ENCODE measurements around the gene RNF151.
"Not testable (repeated sequence)": the region's sequence is repeated elsewhere in the genome, so short reads cannot be mapped to it uniquely, and the experiment has no call there.

Gene RNF151

DNA sequence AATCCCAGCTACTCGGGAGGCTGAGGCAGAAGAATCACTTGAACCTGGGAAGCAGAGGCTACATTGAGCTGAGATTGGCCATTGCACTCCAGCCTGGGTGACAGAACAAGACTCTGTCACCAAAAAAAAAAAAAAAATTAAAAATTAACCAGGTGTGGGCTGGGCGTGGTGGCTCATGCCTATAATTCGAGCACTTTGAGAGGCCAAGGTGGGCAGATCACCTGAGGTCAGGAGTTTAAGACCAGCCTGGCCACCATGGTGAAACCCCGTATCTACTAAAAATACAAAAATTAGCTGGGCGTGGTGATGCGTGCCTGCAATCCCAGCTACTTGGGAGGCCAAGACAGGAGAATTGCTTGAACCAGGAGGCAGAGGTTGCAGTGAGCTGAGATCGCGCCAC is 26.8 kb upstream of the RNF151 start:
- DNase-seq = not testable (repeated sequence)

- no peak for DNase-seq
Measured at GRCh38 chr16:1940273-1941161, 26.1 kb upstream of the RNF151 start.

DNA sequence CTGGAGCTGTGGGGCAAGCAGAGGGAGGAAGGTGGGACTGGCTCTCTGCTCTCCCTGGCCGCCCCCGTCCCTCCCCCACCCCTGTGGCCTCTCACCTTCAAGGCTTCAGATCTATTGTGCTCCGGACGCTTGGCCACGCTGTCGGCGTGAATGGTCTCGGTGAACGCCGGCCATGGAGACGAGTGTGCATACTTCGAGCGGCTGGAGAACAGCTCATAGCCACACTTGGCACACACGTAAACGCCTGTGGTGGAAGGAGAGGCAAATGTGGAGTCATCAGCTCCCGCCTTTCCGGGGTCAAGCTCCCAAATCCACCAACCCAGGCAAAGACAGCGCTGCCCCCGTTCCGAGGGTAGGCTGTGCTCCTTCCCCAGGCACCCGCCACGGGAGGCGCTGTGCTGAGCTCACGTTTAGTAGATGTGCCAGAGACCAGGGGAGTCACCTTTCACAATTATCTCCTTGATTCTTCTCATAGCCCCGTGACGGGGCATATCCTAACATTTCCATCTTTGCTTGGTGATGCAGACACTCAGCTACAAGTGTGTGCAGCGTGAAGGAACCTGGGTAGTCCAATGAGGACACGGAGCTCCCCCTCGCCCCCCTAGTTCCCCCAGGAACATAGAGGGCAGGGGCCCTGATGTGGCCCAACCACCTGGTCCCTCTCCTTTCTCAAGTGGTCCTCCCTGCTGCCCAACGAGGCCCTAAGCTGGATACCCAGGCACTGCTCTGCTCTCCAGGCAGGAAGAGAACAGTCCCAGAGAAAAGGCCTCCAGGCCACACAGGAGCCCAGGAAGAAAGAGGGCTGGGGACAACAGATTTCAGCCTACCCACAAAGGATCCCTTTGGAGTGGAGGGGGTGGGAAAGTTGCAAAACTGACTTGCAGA is 25.3 kb upstream of the RNF151 start:
- no peak for DNase-seq

DNA sequence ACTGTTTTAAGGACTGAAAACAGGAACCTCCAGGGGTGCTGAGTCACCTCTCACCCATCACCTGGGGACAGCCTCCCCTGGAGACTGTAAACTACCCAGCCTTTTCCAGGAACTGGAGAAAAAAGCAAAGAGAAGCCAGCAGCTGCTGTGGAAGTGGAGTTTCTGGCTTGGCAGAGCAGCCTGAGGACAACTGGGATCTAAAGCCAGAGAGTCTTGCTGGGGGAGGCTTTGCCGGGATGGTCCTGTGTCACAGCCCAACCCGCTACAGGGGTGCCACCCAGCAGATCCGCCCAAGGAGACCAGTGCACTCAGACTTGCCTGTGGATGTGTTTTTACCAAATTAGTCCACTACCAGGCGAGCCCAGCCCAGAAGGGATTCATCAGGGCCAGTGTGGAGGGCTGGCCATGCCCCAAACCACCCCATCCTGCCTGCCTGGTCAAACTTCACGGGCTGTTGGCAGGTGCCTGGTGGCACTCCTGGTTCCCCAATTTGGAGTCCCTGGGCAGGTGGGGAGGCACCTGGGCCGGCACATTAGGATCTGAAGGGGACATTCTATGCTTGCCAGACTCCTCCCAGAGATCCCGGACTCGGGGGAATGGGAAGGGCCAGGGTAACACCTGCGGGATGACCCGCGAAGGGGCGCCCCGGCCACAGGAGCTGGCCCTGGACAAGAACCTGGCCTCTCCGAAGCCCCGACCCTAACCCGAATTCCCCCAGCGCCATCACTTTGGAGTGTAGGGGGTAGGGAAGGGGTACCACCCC is 24.4 kb upstream of the RNF151 start:
- DNase-seq = no peak

DNA sequence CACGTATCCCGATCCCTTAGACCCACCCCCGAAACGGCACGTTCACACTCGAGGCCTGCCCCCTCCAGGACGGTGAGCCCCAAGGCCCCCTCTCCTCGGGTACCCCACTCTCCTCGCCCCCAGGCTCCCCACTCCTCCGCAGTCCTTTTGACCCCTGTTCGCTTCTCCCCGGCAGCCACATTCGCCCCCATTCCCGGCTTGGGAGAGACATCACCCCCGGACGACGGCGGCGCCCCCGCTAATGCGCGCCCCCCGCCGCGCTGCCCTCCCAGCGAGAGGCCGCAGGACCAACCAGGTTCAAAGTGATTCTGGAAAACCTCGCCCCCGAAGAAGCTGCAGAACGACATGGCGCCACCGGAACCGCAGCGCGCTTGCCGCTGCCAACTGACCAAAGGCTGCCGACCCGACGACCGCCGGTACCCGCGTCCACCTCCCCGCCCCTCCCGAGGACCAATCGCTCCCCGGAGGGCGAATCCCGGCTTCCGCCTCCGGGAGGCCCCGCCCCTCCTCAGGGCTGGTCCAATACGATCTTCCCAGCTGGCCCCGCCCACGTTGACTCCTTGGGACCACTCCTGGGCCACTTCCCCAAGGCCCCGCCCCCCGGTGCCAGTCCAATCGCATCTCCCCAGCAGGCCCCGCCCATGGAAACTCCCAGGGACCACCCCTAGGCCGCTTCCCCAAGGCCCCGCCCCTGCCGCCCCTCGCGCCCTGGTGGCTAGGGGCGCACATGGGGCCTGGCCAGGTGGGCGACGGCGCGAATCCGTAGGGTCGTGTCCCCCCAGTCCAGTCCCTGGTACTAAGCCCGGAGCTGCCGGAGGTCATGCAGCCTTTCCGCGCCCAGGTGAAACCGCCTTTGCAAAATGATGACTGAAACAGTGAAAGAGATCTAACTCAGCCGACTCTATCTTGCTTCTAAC is 23.6 kb upstream of the RNF151 start, which contains the start of gene MSRB1:
MSRB1 (minus strand) TSS at position 390 of the 917 bp plus-strand sequence; CDS start at position 347, 43 bp downstream.
- DNase-seq = peak; percentile 98

- DNase-seq = no peak
Measured at GRCh38 chr16:1944612-1945199, 21.9 kb upstream of the RNF151 start.

- no peak for DNase-seq
Measured at GRCh38 chr16:1945559-1946391, 20.9 kb upstream of the RNF151 start.

DNA sequence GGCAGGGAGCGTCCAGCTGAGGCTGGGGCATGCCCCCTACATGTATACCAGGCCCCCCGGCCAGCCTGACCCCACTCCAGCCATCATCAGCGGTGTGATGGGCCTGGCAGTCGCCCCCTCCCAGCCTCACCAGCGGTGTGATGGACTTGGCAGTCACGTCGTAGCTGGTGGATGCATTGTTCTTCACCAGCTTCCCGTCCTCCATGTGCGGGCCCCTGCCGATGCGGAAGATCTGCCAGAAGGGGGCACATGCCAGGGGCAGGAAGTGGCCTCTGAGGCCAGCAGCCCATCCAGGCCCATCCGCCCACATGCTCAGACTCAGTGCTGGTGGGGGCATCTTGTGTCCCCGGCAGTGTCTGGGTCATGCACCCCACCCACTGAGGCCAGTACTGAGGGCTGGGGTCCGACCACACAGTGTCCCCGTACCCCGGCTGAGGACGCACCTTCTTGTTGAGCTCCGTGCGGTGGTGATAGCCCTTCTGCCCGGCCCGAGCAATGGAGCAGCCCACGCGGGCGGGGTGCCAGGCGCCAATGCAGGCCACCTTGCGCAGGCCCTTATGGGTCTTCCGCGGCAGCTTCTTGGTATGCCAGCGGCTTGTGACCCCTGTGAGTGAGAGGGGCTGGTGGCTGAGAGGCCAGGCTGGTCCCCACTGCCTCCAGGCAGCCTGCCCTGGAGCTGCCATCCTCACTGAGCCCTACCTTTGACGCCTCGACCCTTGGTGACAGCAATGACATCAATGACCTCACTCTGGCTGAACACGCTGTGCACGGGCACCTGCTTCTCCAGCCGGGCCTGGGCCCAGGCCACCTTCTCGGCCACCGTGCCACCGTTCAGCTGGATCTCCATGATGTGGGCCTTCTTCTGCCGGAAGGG is 19.9 kb upstream of the RNF151 start:
- DNase-seq = no peak

- DNase-seq = no peak
Measured at GRCh38 chr16:1947369-1947670, 19.3 kb upstream of the RNF151 start.

GRCh38 chr16:1949507-1949906 is 17.1 kb upstream of the RNF151 start:
- DNase-seq = no peak

DNA sequence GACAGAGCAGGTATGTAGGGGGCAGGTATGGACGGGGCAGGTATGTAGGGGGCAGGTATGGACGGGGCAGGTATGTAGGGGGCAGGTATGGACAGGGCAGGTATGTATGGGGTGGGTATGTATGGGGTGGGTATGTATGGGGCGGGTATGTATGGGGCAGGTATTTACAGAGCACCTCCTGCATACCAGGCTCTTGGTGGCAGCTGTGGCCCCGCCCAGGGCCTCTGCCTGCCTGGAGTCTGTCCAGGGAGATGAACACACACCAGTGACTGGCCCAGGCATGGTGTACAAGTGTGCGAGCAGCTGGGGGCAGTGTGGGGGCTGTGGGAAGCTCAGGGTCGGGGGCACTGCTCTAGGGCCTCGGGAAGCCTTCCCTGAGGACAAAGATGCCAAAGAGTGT is 16.6 kb upstream of the RNF151 start:
- DNase-seq = no peak

DNA sequence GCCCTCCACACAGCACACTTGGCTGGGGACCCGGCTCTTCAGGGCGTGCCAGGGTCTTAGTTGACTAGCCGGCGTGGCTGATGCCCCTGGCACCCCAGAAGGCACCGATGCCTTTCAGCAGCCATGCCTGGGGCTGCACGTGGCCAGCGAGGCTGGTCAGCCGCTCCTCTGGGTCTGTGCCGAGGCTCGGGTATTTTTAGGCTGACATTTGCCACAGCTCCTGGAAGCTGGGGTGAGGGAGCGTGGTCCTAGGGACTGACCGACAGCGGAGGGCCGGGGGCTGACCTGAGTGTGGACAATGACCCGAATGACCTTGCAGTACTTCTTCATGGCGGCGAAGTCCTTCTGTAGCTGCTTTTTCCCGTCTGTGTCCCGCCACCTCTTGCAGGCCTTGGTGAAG is 16.1 kb upstream of the RNF151 start:
- no peak for DNase-seq

DNA sequence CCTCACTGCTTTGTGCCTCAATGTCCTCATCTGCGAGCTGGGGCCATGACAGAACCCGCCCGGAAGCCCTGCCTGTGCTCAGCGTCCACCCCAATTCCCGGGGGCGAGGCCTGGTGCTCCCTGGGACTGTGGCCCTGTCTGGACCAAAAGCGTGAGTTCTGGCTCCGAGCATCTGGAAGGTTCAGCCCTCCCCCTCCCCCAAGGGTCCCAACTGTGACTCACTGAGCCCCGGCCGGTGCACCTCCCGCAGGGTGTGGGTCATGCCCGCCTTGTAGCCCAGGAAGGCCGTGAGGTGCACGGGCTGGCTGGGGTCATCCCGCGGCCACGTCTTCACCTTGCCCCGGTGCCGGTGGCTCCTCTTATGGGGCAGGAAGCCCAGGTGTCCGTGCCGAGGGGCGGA is 12.9 kb upstream of the RNF151 start:
- no peak for DNase-seq

DNA sequence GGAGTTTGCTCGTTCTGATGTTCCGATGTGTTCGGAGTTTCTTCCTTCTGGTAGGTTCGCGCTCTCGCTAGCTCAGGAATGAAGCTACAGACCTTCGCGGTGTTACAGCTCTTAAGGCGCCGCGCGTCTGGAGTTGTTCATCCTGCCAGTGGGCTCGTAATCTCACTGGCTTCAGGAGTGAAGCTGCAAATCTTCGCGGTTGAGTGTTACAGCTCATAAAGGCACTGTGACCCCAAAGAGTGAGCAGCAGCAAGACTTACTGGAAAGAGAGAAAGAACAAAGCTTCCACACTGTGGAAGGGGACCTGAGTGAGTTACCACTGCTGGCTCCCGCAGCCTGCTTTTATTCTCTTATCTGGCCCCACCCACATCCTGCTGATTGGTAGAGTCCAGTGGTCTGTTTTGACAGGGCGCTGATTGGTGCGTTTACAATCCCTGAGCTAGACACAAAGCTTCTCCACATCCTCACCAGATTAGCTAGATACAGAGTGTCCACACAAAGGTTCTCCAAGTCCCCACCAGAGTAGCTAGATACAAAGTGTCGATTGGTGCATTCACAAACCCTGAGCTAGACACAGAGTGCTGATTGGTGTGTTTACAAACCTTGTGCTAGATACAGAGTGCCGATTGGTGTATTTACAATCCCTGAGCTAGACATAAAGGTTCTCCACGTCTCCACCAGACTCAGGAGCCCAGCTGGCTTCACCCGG is 9.1 kb upstream of the RNF151 start:
- DNase-seq = not testable (repeated sequence)

DNA sequence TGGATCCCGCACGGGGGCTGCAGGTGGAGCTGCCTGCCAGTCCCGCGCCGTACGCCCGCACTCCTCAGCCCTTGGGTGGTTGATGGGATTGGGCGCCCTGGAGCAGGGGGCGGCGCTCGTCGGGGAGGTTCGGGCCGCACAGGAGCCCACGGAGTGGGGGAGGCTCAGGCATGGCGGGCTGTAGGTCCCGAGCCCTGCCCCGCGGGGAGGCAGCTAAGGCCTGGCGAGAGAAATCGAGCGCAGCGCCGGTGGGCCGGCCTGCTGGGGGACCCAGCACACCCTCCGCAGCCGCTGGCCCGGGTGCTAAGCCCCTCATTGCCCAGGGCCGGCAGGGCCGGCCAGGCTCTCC is 8.5 kb upstream of the RNF151 start:
- not testable (repeated sequence) for DNase-seq

DNA sequence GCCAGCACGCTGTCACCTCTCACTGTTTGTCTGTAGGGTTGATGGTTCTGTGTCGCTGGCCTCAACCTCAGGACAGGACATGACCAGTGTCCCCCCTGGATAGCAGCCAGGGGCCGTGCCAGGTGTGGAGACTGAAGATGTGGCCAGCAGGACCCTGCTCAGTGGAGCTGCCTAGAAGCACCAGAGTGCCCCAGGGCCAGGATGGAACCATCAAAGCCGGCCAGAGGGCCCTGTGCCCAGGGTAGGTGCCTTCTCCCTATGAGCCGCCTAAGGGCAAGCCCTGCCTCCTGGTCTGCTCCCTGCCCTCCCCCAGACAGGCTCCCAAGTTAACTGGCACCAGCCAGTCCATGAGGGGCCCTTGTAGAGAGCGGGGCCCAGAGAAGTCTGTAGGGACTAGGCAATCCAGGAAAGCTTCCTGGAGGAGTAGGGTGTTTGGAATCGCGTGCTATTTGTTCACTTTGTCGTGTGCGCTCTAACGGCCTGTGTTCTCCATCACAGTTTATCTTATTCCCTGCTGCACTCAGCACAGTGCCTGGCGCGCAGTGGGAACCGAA is 7.9 kb upstream of the RNF151 start:
- no peak for DNase-seq

DNA sequence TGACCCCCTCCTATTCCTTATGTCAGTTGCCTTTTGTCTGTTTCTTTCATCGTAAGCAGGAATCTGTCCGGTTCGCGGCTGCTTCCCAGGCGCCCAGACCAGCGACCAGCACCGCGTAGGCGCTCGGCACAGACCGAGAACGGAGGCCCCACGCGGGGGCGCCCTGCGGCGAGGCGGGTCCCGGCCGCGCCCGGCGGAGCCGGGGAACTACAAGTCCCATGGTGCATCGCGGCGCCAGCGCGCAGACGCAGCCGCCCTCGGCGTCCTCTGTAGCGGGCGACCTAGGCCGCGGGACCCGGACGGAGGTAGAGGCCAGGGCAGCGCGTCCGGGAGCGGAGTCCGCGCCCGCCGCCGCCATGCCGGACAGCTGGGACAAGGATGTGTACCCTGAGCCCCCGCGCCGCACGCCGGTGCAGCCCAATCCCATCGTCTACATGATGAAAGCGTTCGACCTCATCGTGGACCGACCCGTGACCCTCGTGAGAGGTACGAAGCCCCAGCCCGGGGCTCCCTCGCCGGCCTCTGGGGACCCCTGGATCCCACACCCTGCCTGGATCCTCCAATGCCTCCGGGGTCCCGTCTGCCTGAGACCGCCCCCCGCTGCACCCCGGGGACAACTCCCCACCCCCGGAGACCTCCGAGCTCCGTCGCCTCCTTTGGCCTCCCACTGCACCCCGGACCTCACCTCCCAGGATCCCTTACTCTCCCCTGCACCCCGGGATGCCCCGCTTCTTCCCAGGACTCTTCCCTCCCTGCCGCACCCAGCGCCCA is 7.2 kb upstream of the RNF151 start, which contains the start of gene NDUFB10:
NDUFB10 (plus strand) TSS at position 270 of the 771 bp plus-strand sequence; CDS start at position 357, 87 bp downstream.
- DNase-seq = peak; percentile 96
